HG03135 (cell line): Measurements from ENCODE around the gene ADGRE1.
A peak's percentile ranks its signal among the peaks of the same experiment; 100 is the strongest.
"Not testable (repeated sequence)": the region's sequence is repeated elsewhere in the genome, so short reads cannot be mapped to it uniquely, and the experiment has no call there.

ENCODE experiments used
- ATAC-seq: cut with Tn5 transposase; IDR thresholded peaks from one replicate; pipeline ENCODE4 v1.9.1; 2021; ENCODE audit warnings: mild to moderate bottlenecking, moderate library complexity; ENCODE audit not compliant: unreplicated experiment

Gene ADGRE1

GRCh38 chr19:6887316-6887715, at the start of gene ADGRE1:
Gene ADGRE1, plus strand, starts transcription at chr19:6887579. Its CDS starts 30 bp downstream, at chr19:6887609.
- ATAC-seq = no peak

- ATAC-seq = no peak
Observed at GRCh38 chr19:6838062-6838655, 49.2 kb upstream of the ADGRE1 start.

- ATAC-seq = no peak
Observed at GRCh38 chr19:6842871-6843607, 44.3 kb upstream of the ADGRE1 start.

GRCh38 chr19:6847828-6848200, 39.6 kb upstream of the ADGRE1 start:
- no peak for ATAC-seq

GRCh38 chr19:6848986-6849385, 38.4 kb upstream of the ADGRE1 start:
- ATAC-seq = no peak

GRCh38 chr19:6849876-6850275, 37.5 kb upstream of the ADGRE1 start:
- no peak for ATAC-seq

GRCh38 chr19:6851359-6851758, 36.0 kb upstream of the ADGRE1 start:
- ATAC-seq = no peak

- ATAC-seq = no peak
Observed at GRCh38 chr19:6852001-6852400, 35.4 kb upstream of the ADGRE1 start.

- ATAC-seq = no peak
Observed at GRCh38 chr19:6853868-6854267, 33.5 kb upstream of the ADGRE1 start.

- ATAC-seq = no peak
Observed at GRCh38 chr19:6854758-6855157, 32.6 kb upstream of the ADGRE1 start.

GRCh38 chr19:6856749-6857372, 30.5 kb upstream of the ADGRE1 start:
- ATAC-seq = no peak

- ATAC-seq = no peak
Observed at GRCh38 chr19:6861683-6862286, 25.6 kb upstream of the ADGRE1 start.

GRCh38 chr19:6862673-6863078, 24.7 kb upstream of the ADGRE1 start:
- ATAC-seq = peak; percentile 70

- no peak for ATAC-seq
Observed at GRCh38 chr19:6864325-6864940, 22.9 kb upstream of the ADGRE1 start.

- ATAC-seq = no peak
Observed at GRCh38 chr19:6865849-6866248, 21.5 kb upstream of the ADGRE1 start.

- ATAC-seq = no peak
Observed at GRCh38 chr19:6866741-6867151, 20.6 kb upstream of the ADGRE1 start.

GRCh38 chr19:6868351-6868750, 19.0 kb upstream of the ADGRE1 start:
- ATAC-seq = no peak

- not testable (repeated sequence) for ATAC-seq
Observed at GRCh38 chr19:6869151-6869882, 18.1 kb upstream of the ADGRE1 start.

- ATAC-seq = no peak
Observed at GRCh38 chr19:6873708-6874431, 13.5 kb upstream of the ADGRE1 start.

GRCh38 chr19:6875218-6875617, 12.2 kb upstream of the ADGRE1 start:
- ATAC-seq = no peak
